ENCODE results near the gene OR51M1. TPM values are rescaled to one million over a fixed set of nuclear protein-coding genes. Genes with fewer than 3 reads are reported as not detected.

Gene OR51M1
- polyA plus RNA-seq, 3 donors, result not detected

DNA sequence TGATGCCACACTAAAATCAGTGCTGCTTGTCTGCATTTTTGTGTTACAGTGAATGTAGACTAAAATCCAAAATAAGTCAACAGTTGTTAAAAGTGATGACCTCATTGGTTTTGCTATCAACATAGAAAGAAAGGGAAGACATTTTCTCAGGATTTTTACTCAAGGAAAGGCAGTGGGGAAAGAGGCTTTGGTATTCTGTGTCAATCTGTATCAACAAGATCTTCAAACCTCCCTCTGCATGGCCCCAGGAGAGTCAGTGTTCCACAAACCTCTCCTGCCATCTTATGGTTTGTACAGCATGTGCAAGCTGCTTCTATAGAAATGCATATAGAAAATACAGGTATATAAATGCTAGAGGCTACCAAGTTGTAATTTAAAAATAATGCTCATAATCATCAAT lies 13.8 kb upstream of the OR51M1 start:
- H3K27ac ChIP-seq (ENCODE audit: low read depth, low read length), result no peak overlapping the region

DNA sequence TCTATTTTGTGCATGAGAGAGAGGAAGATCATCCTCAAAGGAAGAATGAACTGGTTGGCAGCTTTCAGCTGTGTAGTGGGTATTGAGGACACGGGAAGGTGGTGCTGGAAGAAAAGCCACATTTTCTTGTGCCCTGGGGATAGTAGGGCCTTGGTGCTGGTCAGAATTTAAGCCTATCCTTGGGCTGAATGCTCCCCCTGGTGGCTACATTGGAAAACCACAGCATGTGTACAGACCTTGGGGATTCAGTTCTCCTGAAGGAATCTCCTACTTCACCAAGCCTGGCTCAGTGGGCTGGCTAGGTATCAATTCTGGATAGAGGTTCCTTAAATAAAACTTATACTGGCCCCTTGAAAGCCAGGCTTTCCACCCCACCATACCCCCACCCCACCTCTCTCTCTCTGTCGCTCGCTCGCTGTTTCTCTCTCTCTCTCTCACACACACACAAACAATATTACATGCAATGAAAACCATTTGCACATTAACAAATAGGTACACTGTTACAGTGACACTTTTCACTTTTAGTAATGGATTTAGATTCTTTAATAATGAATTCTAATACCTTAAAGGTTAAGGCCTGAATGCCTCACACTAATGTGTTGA lies 2.8 kb upstream of the OR51M1 start:
- WGBS, 3 donors, result 72 to 78% (median 73%) methylated on average over 4 of the region's 4 CpGs
- H3K27ac ChIP-seq (ENCODE audit: low read depth, low read length), result no peak overlapping the region

DNA sequence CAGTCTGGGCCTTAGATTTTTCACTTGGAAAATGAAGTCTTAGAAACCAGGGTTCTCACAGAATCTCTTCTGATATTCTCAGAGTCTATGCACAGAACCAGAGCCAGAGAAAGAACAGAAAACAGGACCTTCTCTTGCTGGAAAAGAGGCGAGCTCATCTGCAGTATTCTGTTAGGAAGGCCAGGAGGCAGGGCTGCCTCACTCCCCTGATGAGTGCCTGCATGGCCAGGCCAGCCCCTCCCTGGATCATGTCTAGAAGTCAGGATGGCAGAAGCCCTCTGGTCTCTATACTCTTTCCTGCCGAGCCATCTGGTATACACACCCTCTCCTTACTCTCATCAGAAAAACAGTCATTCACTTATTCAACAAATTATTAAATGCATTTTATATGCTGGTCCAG lies 723 bp downstream of the OR51M1 start:
- H3K27ac ChIP-seq (ENCODE audit: low read depth, low read length), result no peak overlapping the region
- 63 to 77% (median 69%) methylated on average over 2 of the region's 2 CpGs for WGBS, 3 donors

DNA sequence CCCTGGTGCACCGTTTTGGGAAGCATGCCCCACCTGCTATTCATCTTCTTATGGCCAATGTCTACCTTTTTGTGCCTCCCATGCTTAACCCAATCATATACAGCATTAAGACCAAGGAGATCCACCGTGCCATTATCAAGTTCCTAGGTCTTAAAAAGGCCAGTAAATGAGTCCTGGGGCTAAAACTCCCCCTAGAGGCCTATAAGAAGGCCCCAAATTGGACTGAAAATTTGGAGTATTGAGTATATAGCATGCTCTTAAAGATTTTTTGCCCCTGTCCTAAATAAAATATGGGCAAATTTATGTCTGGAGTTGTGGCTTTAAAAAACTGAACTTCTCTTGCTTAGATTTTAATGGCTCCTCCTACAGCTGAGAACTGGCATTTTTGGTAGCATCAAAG lies 6.6 kb downstream of the OR51M1 start:
- 69 to 81% (median 72%) methylated on average over 2 of the region's 2 CpGs for WGBS, 3 donors
- H3K27ac ChIP-seq (ENCODE audit: low read depth, low read length), result no peak overlapping the region

DNA sequence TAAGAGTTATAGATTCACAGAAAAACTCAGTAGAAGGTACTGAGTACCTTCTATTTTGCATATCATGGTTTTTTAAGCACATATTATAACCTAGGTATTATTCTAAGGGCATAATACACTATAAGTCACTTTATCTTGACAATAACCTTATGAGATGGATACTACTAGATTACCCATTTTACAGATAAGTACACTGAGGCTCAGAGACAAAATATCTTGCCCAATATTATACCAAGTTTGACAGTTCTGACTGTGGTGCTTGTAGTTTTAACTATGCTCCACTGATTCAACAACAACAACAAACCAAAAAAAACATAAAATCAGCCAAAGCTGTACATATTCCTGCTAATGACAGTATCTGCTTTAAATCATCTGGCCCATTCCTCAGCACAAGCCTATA lies 10.5 kb downstream of the OR51M1 start:
- no peak overlapping the region for H3K27ac ChIP-seq (ENCODE audit: low read depth, low read length)

DNA sequence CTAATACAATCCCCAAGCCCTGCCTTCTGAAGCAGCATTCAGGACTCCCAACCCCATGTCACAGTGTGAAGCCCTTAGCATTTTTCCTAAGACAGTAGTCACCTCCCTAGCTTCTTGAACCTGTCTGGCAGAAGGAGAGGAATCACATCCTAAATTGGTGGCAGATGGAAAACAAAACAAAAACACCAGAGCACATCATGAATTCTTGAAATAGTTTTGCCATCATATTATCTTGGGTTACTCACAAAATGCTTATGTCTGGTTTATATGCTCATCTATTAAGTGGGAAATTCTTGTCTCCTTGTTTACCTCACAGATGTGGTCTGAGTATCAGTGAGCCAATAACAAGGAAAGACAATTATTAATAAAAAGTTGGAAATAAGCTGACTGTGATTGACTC lies 15.3 kb downstream of the OR51M1 start:
- no peak overlapping the region for H3K27ac ChIP-seq (ENCODE audit: low read depth, low read length)

DNA sequence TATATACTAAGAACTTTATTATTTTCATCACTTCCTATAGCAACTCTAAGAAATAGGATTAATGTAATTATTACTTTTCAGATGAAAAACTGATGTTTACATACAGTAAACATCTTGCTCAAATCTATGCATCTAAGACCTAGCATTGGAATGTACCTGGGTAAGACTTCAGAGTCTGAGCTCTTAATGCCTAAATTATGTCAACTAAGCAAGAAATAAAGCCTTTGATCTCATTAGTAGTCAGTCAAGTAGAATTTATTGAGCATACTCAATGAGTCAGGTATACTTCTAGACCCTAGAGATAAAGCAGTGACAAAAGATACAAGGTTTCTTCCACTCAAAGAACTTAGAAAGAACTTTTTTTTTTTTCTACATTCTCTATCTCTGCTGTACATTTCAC lies 21.6 kb downstream of the OR51M1 start:
- no peak overlapping the region for H3K27ac ChIP-seq (ENCODE audit: low read depth, low read length)

DNA sequence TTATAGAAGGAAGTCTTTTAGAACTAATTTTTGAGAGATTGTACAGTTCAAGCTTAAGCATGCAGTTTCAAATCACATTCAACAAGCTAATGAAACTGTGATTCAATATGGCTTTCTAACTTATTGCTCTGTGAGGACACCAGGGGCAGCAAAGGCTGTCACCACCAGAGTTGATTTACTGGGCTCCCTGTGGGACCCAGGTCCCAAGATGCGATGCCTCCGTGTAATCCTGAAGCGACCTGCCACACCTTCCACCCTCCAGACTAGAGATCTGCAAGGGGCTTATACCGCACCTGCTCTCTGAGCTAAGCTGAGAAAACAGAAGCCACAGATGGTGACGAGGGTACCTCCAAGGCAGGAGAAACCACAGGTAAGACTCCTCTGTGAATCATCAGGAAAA lies 37.4 kb downstream of the OR51M1 start:
- 54 to 69% (median 65%) methylated on average over 5 of the region's 5 CpGs for WGBS, 3 donors
- H3K27ac ChIP-seq (ENCODE audit: low read depth, low read length), result no peak overlapping the region

DNA sequence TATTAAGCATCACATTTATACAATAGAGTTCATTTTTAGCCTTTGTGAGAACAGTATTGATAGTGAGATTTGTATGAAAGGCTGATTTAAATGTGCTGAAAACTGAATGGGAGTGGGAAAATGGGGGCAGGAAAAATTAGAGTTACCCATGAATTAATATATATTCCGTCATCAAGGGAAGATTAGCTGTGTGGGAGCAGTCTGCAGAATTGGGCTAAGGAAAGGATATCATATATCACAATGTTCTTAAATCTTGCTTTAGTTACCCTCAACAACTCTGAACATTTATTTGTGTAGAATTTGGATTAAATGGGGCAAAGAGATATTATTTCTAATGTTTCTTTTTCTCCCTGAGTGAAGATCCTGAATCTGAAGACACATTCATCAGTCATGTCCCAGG lies 38.2 kb downstream of the OR51M1 start, which contains the start of gene OR51Q1:
Gene OR51Q1, plus strand, starts transcription at position 301 of the 400 bp plus-strand sequence. Its CDS starts 90 bp downstream, at position 391.
- no peak within 1 kb of the TSS for H3K27ac ChIP-seq (ENCODE audit: low read depth, low read length)
- WGBS, 3 donors, result 85 to 89% (median 85%) methylated on average over 1 of the region's 1 CpG

DNA sequence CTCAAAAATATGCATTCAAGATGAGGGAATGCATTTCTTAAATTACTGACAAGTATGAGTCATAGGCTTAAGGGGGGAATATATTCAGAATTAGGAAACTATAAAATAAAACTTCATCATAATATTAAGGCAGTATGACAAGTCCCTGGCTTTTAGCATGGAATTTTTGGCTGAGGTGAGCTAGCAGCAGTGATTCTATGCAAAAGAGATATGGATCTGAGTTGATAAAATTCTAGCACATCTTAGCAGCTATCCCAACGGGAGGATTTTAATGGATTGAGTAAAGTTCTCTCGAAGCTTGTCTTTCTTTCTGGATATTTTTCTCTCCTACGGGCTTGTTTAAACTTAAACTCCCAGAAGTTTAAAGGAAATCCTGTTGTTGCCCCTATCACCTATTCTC lies 39.5 kb downstream of the OR51M1 start:
- H3K27ac ChIP-seq (ENCODE audit: low read depth, low read length), result no peak overlapping the region
- 57 to 66% (median 61%) methylated on average over 3 of the region's 3 CpGs for WGBS, 3 donors

DNA sequence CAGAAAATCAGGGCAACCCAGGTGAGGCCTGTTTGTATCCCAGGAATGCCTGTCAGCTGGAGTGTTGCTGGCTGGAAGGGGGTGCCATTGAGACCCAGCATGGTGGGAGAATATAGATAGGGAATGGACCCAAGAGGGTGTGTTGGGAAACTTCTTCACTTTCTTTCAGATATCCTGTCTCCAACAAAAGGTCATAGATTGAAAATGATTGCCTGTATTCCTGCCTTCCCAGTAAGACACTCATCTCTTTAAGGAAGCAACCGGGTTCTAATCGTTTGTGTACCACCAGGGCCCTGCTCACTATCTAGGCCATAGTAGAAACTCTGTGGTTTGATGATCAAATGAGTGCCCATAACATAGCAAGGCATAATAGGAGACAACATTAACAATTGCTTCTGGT lies 57.8 kb downstream of the OR51M1 start, which contains the start of gene OR51I1:
Gene OR51I1, minus strand, starts transcription at position 101 of the 400 bp plus-strand sequence. Its CDS starts 0 bp downstream, at position 101.
- H3K27ac ChIP-seq (ENCODE audit: low read depth, low read length), result no peak within 1 kb of the TSS
- WGBS, 3 donors, result 22 to 43% (median 31%) methylated on average over 2 of the region's 2 CpGs

Other genes with a start within 250 kb of the OR51M1 start
- gene OR52A5, start 245.5 kb upstream of the OR51M1 start, polyA plus RNA-seq, result not detected
- not detected for gene OR52A1, start 229.1 kb upstream of the OR51M1 start, polyA plus RNA-seq
- gene OR51V1, start 183.1 kb upstream of the OR51M1 start, polyA plus RNA-seq, result not detected
- 100 to 1,000 TPM in 1 of 3 donors, 10 to 100 TPM in 2; 12.9 to 541 (median 41.6) TPM for gene HBB, start 156.7 kb upstream of the OR51M1 start, polyA plus RNA-seq
- gene HBD, start 149.3 kb upstream of the OR51M1 start, polyA plus RNA-seq, result under 1 TPM in 1 of 3 donors, not detected in 2; 0.30 TPM
- gene HBG1, start 134.0 kb upstream of the OR51M1 start, polyA plus RNA-seq, result not detected
- not detected for gene HBG2, start 129.0 kb upstream of the OR51M1 start, polyA plus RNA-seq
- under 1 TPM in 2 of 3 donors, not detected in 1; 0.10 to 0.14 TPM for gene HBE1, start 113.9 kb upstream of the OR51M1 start, polyA plus RNA-seq
- not detected for gene OR51B4, start 81.9 kb upstream of the OR51M1 start, polyA plus RNA-seq
- not detected for gene OR51B2, start 59.5 kb upstream of the OR51M1 start, polyA plus RNA-seq
- not detected for gene OR51B5, start 40.3 kb upstream of the OR51M1 start, polyA plus RNA-seq
- gene OR51B6, start 32.3 kb upstream of the OR51M1 start, polyA plus RNA-seq, result not detected
- gene OR51Q1, start 38.3 kb downstream of the OR51M1 start, polyA plus RNA-seq, result not detected
- gene OR51I1, start 57.7 kb downstream of the OR51M1 start, polyA plus RNA-seq, result not detected
- not detected for gene OR51I2, start 65.5 kb downstream of the OR51M1 start, polyA plus RNA-seq
- gene OR52D1, start 104.9 kb downstream of the OR51M1 start, polyA plus RNA-seq, result not detected
- gene UBQLN3, start 126.1 kb downstream of the OR51M1 start, polyA plus RNA-seq, result not detected
- gene UBQLNL, start 132.9 kb downstream of the OR51M1 start, polyA plus RNA-seq, result under 1 TPM; 0.08 to 0.22 (median 0.09) TPM
- not detected for gene OR52H1, start 164.7 kb downstream of the OR51M1 start, polyA plus RNA-seq
- gene OR52B6, start 197.1 kb downstream of the OR51M1 start, polyA plus RNA-seq, result not detected
- gene TRIM6, start 212.8 kb downstream of the OR51M1 start, polyA plus RNA-seq, result 1 to 10 TPM; 1.4 to 2.9 (median 2.4) TPM
- gene TRIM34, start 241.2 kb downstream of the OR51M1 start, polyA plus RNA-seq, result 1 to 10 TPM; 1.8 to 6.7 (median 3.8) TPM